Ramos (cell line): ENCODE measurements around the gene CNOT3.

ENCODE experiments used
- in situ Hi-C: fragments of 300-500 bp; cut with MboI; formaldehyde crosslinking; loops from one replicate; pipeline ENCODE4 v1.14.3; 2022; ENCODE audit warnings: low sequenced_read_pairs; ENCODE audit not compliant: unreplicated experiment

Gene CNOT3

DNA sequence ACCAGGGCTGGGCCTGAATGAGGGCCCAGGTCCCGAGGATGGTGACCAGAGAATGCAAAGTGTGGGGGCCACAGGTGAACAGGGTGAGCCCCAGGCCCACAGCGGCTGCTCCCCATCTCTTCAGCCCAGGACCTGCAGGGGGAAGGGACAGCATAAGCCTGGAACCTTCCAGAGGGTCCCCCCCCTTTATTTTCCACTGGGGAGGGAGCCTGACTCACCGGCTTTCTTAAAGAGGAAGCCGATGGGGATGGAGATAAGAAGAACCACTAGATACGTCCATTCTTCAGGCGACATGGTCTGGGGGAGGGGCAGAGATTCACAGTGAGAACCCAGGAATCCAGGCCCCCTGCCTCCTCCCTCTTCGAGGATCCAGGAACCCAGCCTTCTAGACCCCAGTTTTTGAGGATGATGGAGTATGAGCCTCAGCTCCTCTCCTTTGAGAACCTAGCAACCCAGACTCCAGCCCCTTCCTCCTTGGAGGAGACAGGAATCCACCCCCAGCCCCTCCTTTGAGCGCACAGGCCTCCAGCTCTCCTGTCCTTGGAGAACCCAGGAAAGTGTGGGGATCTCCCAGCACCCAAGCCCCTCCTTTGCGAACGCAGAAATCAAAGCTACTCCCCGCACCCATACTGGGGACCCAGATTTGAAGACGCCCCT is 50.8 kb downstream of the CNOT3 start:
- in situ Hi-C loops = loop anchor here (25.0 kb wide), 1 partner anchor 1474 kb away; the partner anchor contains the start of gene U2AF2

DNA sequence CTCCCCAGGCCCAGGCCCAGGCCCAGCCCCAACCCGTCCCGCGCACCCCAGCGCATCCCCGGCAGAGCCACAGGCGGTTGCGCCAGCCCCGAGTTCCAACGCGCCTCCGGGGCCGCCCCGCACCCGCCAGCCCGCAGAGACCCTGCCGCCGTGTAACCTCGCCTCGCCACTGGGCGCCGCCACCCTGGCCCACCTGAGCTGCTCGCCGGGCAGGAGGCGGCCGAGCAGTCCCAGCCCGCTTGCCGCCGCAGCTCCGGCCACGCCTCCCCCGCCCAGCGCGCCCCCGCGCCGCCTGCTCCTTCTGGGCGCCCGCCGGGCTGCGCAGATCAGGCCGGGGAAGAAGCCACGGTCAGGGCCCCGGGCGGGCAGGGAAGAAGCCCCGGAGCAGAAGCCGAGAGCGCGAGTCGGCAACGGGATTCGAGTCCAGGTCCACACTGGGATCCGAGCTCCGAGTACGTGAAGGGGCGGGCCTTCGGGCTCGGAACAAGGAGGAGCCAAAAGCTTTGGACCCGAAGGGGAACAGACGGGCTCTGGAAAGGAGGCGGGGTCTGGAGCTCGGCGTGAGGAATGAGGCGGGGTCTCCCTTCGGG is 51.7 kb downstream of the CNOT3 start, which contains the start of gene MBOAT7:
MBOAT7 (minus strand) TSS at position 436 of the 590 bp plus-strand sequence. CDS start 1,072 bp downstream, outside the sequence.
- in situ Hi-C loops = loop anchor here (25.0 kb wide), 1 partner anchor 1473 kb away; the partner anchor contains the start of gene U2AF2

DNA sequence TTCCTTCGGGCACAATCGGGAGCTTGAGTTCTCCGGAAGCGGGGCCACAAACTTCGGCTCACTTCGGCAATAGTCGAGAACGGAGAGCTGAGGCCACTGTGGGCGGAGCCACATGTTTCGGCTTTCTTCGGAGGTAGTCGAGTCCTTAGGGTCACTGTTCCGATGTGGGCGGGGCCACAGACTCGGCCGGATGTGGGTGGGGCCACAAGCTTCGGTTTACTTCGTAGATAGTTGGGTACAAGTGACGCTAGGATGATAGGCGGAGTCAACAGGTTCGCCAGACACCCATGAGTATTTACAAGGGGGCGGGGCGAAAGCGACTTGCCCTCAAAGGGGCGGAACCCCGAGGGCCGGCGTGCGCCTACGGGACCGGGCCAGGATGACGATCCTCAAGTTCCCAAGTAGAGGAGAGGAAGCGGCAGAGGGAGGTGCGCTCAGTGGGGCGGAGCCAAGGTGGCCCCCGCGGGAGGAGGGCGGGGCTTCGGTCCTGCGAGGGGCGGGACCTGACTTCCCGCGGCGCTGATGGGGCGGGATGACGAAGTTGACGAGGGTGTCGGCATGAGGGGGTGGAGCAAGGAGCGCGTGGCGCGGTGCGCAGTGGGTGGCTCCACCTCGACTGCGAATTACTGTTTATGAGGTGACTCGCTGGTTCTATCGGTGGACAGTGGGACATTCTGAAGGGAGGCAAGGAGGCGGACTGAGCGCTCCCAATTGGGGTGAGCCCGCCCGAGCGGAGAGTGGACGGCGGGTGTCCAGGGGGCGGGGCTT is 52.4 kb downstream of the CNOT3 start:
- in situ Hi-C loops = loop anchor here (25.0 kb wide), 1 partner anchor 1472 kb away; the partner anchor contains the start of gene U2AF2

DNA sequence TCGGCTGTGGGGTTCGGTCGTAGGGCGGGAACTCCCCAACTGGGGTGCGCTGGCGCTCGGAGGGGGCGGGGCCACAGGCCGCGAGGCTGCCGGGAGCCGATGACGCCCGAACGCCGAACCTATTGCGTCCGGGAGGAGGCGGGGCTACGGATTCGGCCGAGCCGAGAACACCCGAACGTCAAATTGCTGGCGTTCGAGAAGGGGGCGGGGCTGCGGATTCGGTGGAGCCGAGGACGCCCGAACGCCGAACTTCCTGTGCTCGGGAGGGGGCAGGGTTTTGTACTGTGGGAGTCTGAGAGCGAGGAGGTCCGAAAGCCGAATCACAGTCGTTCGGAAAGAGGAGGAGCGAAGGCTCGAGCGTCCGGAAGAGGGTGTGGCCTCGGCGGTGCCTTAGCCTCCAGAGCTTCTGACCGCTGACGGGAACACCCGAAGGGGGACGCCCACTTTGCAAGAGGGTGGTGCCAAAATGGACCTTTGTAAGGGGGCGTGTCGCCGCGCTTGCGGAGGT is 53.0 kb downstream of the CNOT3 start:
- in situ Hi-C loops = loop anchor here (25.0 kb wide), 1 partner anchor 1472 kb away; the partner anchor contains the start of gene U2AF2

DNA sequence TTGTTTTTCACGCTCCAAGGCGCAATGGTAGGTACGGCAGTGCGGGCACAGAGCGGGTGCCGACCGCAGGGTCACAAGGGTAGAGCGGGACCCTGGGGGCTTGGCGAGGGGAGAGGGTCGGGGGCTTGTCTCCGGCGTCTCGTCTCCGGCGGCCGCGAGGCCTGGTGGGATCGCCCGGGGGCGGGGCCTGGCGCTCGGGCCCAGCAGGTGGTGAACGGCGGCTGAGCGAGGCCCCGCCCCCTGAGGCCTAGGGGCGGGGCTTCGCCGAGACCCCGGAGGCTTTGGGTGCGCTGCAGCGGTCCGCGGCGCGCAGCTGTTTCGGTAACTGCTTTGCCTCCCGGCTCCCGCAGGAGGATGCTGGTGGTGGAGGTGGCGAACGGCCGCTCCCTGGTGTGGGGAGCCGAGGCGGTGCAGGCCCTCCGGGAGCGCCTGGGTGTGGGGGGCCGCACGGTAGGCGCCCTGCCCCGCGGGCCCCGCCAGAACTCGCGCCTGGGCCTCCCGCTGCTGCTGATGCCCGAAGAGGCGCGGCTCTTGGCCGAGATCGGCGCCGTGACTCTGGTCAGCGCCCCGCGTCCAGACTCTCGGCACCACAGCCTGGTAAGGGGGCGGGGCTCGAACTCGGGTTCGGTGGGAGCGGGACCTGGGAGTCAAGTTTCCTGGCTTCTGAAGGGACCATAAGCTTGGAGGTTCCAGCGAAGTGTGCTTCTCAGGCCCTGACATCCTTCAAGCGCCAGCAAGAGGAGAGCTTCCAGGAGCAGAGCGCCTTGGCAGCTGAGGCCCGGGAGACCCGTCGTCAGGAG is 53.6 kb downstream of the CNOT3 start, which contains the start of gene TSEN34:
TSEN34 (plus strand) TSS at position 298 of the 800 bp plus-strand sequence; CDS start at position 355, 57 bp downstream.
- in situ Hi-C loops = loop anchor here (25.0 kb wide), 1 partner anchor 1471 kb away; the partner anchor contains the start of gene U2AF2

DNA sequence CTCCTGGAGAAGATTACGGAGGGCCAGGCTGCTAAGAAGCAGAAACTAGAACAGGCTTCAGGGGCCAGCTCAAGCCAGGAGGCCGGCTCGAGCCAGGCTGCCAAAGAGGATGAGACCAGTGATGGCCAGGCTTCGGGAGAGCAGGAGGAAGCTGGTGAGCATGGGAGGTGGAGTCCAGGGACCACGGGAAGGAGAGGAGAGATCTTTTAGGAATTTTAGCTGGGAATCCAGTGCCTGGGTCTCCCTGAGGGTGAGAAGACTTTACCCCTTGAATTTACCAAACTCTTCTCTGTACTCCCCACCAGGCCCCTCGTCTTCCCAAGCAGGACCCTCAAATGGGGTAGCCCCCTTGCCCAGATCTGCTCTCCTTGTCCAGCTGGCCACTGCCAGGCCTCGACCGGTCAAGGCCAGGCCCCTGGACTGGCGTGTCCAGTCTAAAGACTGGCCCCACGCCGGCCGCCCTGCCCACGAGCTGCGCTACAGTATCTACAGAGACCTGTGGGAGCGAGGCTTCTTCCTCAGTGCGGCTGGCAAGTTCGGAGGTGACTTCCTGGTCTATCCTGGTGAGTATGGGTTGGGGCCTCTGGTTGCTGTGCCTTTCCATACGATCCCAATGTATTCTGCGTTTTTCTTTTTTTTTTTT is 54.4 kb downstream of the CNOT3 start:
- in situ Hi-C loops = loop anchor here (25.0 kb wide), 1 partner anchor 1470 kb away; the partner anchor contains the start of gene U2AF2

DNA sequence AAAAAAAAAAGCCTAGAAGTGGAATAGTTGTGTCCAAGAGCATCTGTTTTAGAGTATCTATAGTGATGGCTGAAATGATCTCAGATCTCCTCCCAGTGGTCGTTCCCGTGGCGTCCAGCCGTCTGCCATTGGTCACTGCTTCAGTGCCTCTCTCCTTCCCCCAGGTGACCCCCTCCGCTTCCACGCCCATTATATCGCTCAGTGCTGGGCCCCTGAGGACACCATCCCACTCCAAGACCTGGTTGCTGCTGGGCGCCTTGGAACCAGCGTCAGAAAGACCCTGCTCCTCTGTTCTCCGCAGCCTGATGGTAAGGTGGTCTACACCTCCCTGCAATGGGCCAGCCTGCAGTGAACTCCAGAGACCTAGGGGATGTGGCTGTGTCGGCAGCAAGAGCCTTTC is 55.4 kb downstream of the CNOT3 start:
- in situ Hi-C loops = loop anchor here (25.0 kb wide), 1 partner anchor 1469 kb away; the partner anchor contains the start of gene U2AF2

DNA sequence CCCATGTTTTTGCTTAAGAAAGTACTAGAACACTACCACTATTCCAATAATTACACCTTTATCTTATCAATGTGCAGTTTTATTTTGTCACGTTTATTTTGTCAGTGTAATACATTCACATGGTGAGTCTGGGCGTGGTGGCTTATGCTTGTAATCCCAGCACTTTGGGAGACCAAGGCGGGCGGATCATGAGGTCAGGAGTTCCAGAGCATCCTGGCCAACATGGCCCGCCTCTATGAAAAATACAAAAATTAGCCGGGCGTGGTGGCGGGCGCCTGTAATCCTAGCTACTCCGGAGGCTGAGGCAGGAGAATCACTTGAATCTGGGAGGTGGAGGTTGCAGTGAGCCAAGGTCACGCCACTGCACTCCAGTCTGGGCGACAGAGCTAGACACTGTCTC is 56.9 kb downstream of the CNOT3 start:
- in situ Hi-C loops = loop anchor here (25.0 kb wide), 1 partner anchor 1468 kb away; the partner anchor contains the start of gene U2AF2

DNA sequence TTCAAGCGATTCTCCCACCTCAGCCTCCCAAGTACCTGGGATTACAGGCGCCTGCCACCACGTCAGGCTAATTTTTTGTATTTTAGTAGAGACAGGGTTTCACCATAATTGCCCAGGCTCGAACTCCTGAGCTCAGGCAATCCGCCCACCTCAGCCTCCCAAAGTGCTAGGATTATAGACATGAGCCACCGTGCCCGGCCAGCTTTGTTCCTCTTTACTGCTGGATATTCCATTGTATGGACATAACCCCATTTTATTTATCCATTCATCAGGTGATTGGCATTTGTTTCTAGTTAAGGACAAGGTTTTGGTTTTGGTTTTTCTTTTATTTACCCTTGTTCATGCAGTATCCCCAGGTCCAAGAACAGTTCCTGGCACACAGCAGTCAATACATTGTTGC is 59.0 kb downstream of the CNOT3 start:
- in situ Hi-C loops = loop anchor here (25.0 kb wide), 1 partner anchor 1466 kb away; the partner anchor contains the start of gene U2AF2

DNA sequence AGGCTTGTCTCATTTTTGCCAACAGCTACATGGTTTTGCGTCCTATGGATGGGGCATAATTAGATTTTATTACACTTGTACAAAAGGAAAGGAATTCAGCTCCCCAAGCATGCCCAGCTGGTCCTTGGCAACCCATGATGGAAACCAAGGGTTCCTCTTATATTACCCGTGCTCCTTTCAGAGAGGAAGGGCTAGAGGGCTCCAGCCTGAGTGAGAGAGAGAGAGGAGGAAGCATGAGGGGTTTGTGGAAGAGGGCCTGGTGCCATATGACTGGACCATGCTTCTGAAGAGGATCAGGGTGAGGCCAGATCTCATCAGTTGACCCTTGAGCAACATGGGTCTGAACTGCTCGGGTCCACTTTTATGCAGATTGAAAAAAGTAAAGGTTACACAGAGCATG is 59.6 kb downstream of the CNOT3 start:
- in situ Hi-C loops = loop anchor here (25.0 kb wide), 1 partner anchor 1465 kb away; the partner anchor contains the start of gene U2AF2

DNA sequence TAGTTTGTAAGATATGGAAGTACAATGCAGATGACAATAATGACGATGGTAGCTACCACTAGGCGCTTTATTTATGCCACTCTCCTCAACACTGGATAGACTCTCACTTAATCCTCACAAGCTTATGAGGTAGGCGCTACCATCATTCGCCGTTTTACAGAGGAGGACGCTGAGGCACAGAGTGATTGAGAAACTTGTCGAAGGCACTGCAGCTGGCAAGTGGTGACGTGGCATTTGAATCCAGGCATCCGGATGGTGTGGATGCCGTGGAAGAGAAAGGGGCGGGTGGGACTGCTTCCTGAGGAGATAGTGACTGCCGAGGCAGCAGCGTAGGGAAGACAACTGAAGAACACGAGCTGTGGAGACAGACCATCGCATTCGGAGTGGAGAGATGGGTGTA is 61.8 kb downstream of the CNOT3 start:
- in situ Hi-C loops = loop anchor here (25.0 kb wide), 1 partner anchor 1463 kb away; the partner anchor contains the start of gene U2AF2

DNA sequence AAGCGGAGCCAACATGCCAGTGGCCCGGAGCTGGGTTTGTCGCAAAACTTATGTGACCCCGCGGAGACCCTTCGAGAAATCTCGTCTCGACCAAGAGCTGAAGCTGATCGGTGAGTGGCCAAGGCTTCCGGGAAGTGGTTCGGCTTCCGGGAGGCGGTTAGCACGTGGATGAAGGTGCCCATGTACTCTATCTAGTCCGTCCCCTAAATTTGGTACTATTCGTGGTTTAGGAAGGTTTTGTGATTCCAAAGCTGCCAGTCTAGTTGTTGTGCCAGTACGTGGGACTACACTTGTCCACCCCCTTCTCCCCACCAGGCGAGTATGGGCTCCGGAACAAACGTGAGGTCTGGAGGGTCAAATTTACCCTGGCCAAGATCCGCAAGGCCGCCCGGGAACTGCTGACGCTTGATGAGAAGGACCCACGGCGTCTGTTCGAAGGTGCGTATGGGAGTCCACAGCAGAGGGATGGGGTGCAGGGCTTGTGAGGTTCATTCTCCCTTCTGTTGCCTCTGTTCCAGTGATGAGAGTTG is 63.7 kb downstream of the CNOT3 start:
- in situ Hi-C loops = no loop called here

DNA sequence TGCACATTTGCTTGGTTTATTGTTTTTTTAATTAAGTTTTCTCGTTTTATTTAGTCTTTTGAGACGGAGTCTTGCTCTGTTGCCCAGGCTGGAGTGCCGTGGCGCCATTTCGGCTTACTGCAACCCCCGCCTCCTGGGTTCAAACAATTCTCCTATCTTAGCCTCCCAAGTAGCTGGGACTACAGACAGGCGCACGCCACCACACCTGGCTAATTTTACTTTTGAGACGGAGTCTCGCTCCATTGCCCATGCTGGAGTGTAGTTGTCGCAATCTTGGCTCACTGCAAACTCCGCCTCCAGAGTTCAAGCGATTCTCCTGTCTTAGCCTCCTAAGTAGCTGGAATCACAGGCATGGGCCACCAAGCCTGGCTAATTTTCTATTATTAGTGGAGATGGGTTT is 64.4 kb downstream of the CNOT3 start:
- in situ Hi-C loops = no loop called here

DNA sequence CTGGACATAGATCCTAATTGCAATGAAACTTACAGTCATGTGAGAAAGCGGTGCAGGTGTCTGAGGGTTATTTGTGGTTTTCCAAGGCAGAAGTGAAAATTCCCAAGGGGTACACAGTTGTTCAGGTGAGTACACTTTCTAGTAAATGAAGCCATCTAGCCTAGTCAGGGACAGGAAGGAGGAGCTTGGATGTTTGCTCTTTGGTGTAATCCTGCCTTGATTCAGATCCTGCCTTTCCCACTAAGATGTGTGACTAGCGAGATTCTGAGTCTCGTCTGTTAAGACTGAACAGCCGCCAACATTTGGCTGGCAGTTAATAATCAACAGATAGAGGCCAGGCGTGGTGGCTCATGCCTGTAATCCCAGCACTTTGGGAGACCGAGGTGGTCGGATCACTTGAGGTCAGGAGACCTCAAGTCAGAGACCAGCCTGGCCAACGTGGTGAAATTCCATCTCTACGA is 65.6 kb downstream of the CNOT3 start:
- in situ Hi-C loops = no loop called here

DNA sequence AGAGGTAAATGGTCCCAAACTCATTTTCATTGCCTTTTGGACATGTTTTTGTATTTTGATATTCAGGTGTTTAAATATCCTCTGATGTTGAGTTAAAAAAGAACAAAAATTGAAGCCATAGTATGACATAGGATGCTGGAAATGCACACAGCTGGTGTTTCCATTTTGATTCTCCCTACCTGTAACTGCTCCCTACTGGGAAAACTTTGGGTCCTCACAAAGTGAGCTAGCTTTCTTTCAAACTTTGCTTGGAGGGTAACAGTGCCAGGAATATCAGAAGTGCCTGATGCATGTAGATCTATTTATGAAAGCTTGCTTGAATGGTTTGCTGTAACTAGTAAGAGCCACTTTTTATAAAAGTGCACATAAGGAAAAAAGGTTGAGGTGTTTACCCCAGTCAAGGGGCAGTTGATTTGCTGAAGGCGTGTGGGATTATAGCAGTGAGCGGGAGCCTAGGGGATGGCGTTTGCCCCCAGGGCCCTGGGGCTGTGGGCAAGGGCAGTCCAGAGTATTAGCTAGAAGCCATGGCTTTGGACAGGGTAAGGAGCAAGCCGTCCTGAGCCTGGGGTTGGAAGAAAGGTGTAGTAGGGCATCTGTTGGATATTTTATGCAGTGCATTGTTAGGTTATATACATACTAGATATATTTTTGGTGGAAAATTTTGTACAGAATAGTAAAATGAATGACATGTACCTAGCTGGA is 67.4 kb downstream of the CNOT3 start:
- in situ Hi-C loops = no loop called here
